Panc1 (cell line): ENCODE results near the gene FMO2. TPM values are rescaled to one million over a fixed set of nuclear protein-coding genes. Genes with fewer than 3 reads are reported as not detected.
"Not testable (repeated sequence)": the region's sequence is repeated elsewhere in the genome, so short reads cannot be mapped to it uniquely, and the experiment has no call there.

Experiments used
- ATAC-seq: fragments of 200-7000 bp; cut with Tn5 transposase; 2 replicates; pipeline ENCODE4 v1.9.1; 2020; ENCODE audit warnings: mild to moderate bottlenecking, moderate library complexity
- BruUV-seq: library from RNA; stranded (reverse); fragments of 400-500 nt; replicated peaks from 2 replicates; lab custom pipeline; 2021; lab: Mats Ljungman, UMichigan
- CTCF ChIA-PET: fragments of 300-600 bp; sonication (Branson Sonifier 250); formaldehyde crosslinking; loops from one replicate; lab custom pipeline; 2022; ENCODE audit warnings: antibody characterized with exemption; lab: Charles Lee
- POLR2A ChIA-PET: fragments of 300-600 bp; sonication (Branson Sonifier 250); formaldehyde crosslinking; loops from one replicate; lab custom pipeline; 2022; ENCODE audit warnings: antibody characterized with exemption; lab: Charles Lee
- DNase-seq: peaks from one replicate; pipeline ENCODE4 v3.0.0-alpha.2; 2010; ENCODE audit warnings: low read depth, low spot score
- H3K27ac ChIP-seq: 2 replicates; pipeline ENCODE4 v1.5.1; 2011; ENCODE audit warnings: mild to moderate bottlenecking, low read length, inconsistent platforms
- H3K27me3 ChIP-seq: fragments of 200-500 bp; sonication (Bioruptor generic); 2 replicates; pipeline ENCODE4 v1.6.0; 2014; ENCODE audit warnings: low read length, inconsistent platforms; ENCODE audit not compliant: control insufficient read depth, insufficient read depth
- H3K36me3 ChIP-seq: fragments of 200-500 bp; sonication (Bioruptor generic); 2 replicates; pipeline ENCODE4 v1.5.1; 2014; ENCODE audit warnings: inconsistent platforms, mild to moderate bottlenecking, low read length, moderate library complexity; ENCODE audit not compliant: control insufficient read depth, insufficient read depth
- H3K4me1 ChIP-seq: 2 replicates; pipeline ENCODE4 v1.5.1; 2011; ENCODE audit warnings: inconsistent platforms, mild to moderate bottlenecking, low read length, moderate library complexity; ENCODE audit not compliant: control insufficient read depth, insufficient read depth
- H3K4me3 ChIP-seq, 2 experiments: 2 replicates each; pipeline ENCODE4 v1.5.1; 2011 to 2012; ENCODE audit warnings: low read depth in 2 of 2, low read length in 2 of 2, mild to moderate bottlenecking in 2 of 2, inconsistent platforms in 1 of 2, moderate library complexity in 1 of 2
- H3K9me3 ChIP-seq: fragments of 200-500 bp; sonication (Bioruptor generic); 2 replicates; pipeline ENCODE4 v1.5.1; 2014; ENCODE audit warnings: low read depth, mild to moderate bottlenecking, inconsistent platforms, low read length, moderate library complexity; ENCODE audit not compliant: control insufficient read depth, insufficient read depth
- CTCF ChIP-seq: fragments of 450-650 bp; IDR thresholded peaks from 2 replicates; pipeline ENCODE4 v1.5.1; 2017; ENCODE audit warnings: mild to moderate bottlenecking
- POLR2AphosphoS5 ChIP-seq: IDR thresholded peaks from 2 replicates; pipeline ENCODE4 v1.6.1; 2012; ENCODE audit warnings: mild to moderate bottlenecking, low read depth, low read length, moderate library complexity
- REST ChIP-seq, 2 experiments: IDR thresholded peaks; 2 replicates each; pipeline ENCODE4 v1.6.1; 2011 to 2012; ENCODE audit warnings: low read depth in 2 of 2, control low read depth in 1 of 2, low read length in 1 of 2, mild to moderate bottlenecking in 1 of 2, moderate library complexity in 1 of 2; ENCODE audit not compliant: insufficient read depth in 1 of 2
- SIN3A ChIP-seq: IDR thresholded peaks from 2 replicates; pipeline ENCODE4 v1.6.1; 2012; ENCODE audit warnings: low read depth, mild to moderate bottlenecking, low read length, moderate library complexity, borderline replicate concordance; ENCODE audit not compliant: insufficient read depth
- TCF7L2 ChIP-seq: IDR thresholded peaks from 2 replicates; pipeline ENCODE4 v1.6.1; 2011; ENCODE audit warnings: mild to moderate bottlenecking, low read depth, low read length, inconsistent platforms
- in situ Hi-C: cut with HindIII; loops from 2 replicates; pipeline ENCODE4 v1.10.0; 2016; ENCODE audit warnings: low sequenced_read_pairs, low pct_unique_long_range_greater_than_20kb
- intact Hi-C: fragments of 100-400 bp; cut with micrococcal nuclease; formaldehyde crosslinking; loops from one replicate; pipeline ENCODE4 v1.10.0; 2022; ENCODE audit not compliant: unreplicated experiment
- total RNA-seq: library from RNA; stranded (reverse); gene quantifications from one replicate; pipeline ENCODE4 v1.2.1, GENCODE V29; 2021; ENCODE audit not compliant: unreplicated experiment

Gene FMO2
- total RNA-seq, 1 experiment from 2014 or later, result 0.08 TPM

- Histone ChIP-seq H3K4me3 (no peak overlapping the region), H3K36me3 (no peaks in the 10 kb centered on the region), H3K9me3 (no peaks in the 10 kb centered on the region), H3K27ac (no peak overlapping the region), H3K27me3 (no peaks in the 10 kb centered on the region), H3K4me1 (no peaks in the 10 kb centered on the region)
- TF ChIP-seq POLR2AphosphoS5 (no peak), SIN3A (no peak), REST (IDR thresholded peaks at IDR 0.05; ENCODE audit: insufficient read depth in 1 of 2, low read depth in 2 of 2, low read length in 1 of 2) (no peak), TCF7L2 (no peak), CTCF (no peak)
- DNase-seq (no peak), ATAC-seq (no peak)
- POLR2A ChIA-PET, result no interaction called here
- CTCF ChIA-PET, result no interaction called here
- intact Hi-C loops, result no loop called here
- in situ Hi-C loops, result no loop called here
- no TSS peak for BruUV-seq
Observed at GRCh38 chr1:171231326-171231725, 46.2 kb downstream of the FMO2 start.

- ChIA-PET CTCF (no interaction called here), POLR2A (no interaction called here)
- H3K36me3 ChIP-seq, result no peaks in the 10 kb centered on the region
- no peak for TF ChIP-seq TCF7L2
- TF ChIP-seq SIN3A, result no peak
- no peak for TF ChIP-seq CTCF
- TF ChIP-seq REST (IDR thresholded peaks at IDR 0.05; ENCODE audit: insufficient read depth in 1 of 2, low read depth in 2 of 2, low read length in 1 of 2), result no peak
- TF ChIP-seq POLR2AphosphoS5, result no peak
- H3K4me3 ChIP-seq, result no peak overlapping the region
- H3K4me1 ChIP-seq, result no peaks in the 10 kb centered on the region
- BruUV-seq, result no TSS peak
- H3K27me3 ChIP-seq, result no peaks in the 10 kb centered on the region
- no peak for ATAC-seq
- no peak overlapping the region for H3K27ac ChIP-seq
- intact Hi-C loops, result no loop called here
- DNase-seq, result no peak
- H3K9me3 ChIP-seq, result no peaks in the 10 kb centered on the region
- in situ Hi-C loops, result no loop called here
Observed at GRCh38 chr1:171233183-171233582, 48.1 kb downstream of the FMO2 start.

GRCh38 chr1:171236231-171236630 is 51.1 kb downstream of the FMO2 start:
- H3K27ac ChIP-seq, CTCF ChIA-PET, DNase-seq, in situ Hi-C loops, POLR2A ChIA-PET, H3K36me3 ChIP-seq, H3K4me3 ChIP-seq, H3K9me3 ChIP-seq, H3K4me1 ChIP-seq, BruUV-seq, H3K27me3 ChIP-seq, intact Hi-C loops, ATAC-seq: not testable (repeated sequence)
